IPS-NIHi11 (cell line): ENCODE data around the gene SHISAL1.

Experiments used
- DNase-seq: peaks from one replicate; pipeline ENCODE4 v3.0.0; 2012; ENCODE audit warnings: mixed read lengths, low spot score

SHISAL1 gene

DNA sequence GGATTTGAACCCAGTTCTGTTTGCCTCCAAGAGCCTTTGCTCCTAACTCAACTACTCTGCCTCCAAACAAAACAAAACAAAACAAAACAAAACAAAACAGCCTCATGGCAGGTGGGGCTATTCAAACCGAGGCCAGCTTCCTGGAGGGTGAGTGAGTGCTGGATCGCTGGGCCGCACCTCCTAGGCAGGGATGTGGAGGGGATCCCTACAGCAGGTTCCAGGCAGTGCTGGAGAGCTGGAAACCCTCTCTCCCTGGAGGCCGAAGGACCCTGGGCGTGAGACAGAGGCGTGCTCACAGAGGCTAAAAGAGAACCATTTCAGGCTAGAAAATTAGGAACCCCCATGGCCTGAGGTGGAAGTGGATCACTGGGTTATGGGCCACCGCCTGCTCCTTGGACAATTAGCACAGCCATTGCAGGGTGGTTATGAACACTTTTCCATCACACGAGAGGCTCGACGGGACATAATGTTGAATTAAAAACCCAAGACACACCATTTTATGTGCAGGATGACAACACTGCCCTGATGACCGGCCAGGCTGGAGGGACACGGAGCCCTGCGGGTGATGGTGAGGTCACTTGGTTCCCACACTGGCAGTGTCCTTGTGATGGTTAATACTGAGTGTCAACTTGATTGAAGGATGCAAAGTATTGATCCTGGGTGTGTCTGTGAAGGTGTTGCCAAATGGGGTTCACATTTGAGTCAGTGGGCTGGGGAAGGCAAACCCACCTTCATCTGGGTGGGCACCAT is 35.2 kb downstream of the SHISAL1 start:
- DNase-seq = no peak

DNA sequence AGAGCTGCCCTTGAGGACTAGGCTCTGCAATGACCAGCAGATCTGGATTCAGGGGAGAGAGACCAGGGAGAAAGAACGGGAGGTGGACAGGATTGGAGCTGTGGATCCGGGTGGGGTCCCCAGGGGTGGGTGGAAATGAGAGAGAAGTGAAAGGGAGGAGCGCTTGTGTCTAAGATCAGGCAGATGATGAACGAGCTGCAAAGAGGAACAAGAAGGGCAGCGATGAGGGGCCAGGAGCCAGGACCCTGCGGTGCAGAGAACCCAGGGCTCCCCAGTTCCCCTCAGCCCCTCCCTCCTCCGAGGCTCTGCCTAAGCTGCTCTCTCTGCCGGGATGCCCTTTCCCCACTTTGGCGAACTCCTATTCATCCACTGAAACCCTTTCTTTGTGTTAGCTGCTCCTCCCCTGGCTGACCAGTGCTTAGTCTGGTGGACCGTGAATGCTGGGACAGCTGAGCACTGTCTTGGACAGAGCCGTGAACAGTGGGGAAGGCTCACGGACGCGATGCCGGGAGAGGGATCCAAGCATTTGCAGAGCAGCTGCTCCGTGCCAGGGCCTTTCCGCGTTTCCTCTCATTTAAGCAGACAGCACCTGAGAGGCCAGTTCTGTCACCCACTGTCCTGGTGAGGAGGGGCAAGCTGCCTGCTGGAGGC is 35.9 kb downstream of the SHISAL1 start:
- no peak for DNase-seq

DNA sequence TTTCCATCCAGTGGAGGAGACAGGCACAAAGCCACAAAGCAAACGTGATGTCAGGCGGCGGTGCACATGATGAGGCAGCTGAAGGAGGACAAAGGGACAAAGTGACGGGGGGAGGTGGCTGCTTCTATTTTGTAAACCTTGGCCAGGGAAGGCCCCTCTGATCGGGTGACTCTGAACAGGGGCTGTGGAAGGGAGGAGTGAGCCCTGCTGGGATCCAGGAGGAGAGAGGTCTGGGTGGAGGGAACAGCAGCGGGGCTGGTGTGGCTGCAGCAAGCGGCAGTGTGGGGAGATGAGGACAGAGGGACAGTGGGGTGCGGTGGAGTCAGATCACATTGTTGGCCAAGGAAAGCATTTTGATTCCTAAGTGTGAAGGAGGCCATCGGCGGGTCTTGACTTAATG is 36.7 kb downstream of the SHISAL1 start:
- DNase-seq = no peak

DNA sequence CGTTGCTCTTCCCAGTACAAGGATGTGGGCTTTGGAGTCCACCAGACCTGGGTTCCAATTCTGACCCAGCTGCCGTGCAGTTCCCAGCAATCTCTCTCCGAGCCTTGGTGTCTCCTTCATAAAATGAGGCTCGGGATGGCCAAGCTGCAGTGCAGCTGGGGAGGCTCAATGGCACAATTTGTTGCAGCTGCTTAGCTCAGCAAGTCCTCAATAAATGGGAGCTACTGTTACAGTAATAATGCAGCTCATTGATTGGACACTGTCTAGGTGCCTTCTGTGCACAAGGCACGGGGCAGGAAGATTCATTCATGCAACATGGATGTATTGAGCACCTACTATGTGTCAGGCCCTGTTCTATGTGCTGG is 37.1 kb downstream of the SHISAL1 start:
- no peak for DNase-seq

DNA sequence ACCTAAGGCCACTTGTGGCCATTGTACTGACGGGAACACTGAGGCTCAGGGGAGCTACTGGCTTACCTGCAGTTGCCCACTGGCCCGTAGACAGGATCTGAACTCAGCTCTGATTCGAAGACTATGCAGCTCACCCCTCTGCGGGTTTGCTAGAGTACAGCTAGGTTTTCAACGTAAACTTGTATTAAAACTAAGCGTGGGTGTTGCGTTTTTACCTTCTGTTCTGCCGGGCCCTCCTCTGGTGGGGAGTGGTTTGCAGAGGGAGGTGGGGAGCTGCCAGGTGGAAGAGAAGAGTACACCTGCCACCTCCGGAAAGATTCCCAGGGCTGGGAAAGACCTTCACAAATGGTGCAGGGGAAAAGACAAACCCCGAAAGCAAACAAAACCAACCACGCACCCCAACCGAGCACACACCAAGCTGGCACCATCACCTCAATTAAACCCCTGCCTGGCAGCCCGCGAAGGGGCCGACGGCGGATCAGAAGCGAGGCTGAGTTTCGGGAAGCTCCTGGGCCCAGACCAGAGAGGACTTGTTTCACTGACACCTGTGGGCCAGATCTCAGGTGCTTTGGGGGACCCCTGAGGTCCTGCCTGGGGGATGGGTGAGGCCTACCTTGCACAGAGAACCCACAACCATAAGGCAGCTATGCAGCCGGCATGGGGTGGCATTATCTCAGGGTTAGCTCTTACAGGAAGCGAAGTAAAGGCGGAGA is 37.7 kb downstream of the SHISAL1 start:
- no peak for DNase-seq

DNA sequence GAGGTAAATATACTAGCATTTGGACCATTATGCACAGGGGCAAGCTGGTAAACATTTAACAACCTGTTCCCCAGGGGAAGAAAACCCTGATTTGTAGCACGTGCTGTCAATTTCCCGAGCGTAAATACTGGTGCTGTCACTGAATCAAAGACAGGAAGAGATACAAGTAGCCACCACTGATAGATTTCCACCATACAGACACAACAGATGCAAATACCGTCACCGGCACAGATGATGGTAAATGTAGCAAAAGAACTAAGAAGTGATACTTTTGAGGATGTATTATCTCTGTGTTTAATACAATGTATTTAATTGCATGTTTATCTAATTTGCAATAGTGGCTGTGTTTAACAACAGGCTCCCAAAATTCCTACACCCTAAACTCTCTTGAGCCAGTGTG is 39.6 kb downstream of the SHISAL1 start:
- DNase-seq = no peak

DNA sequence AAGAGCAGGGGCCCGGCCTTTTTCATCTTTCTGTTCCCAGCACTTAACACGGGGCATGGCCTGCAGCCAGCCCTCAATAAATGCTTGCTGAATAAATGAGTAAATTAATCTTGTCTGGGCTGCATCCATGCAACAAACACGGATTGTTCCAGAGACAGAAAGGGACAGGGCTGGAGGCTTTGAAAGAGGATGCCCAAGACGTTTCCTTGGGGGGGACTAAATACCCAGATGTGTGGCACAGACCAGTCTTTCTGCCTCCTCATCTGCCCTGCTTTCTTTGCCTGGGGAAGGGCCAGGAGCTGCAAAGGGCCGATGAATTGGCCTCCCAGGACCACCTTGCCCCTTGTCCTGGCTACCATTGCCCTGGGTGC is 40.4 kb downstream of the SHISAL1 start:
- no peak for DNase-seq

DNA sequence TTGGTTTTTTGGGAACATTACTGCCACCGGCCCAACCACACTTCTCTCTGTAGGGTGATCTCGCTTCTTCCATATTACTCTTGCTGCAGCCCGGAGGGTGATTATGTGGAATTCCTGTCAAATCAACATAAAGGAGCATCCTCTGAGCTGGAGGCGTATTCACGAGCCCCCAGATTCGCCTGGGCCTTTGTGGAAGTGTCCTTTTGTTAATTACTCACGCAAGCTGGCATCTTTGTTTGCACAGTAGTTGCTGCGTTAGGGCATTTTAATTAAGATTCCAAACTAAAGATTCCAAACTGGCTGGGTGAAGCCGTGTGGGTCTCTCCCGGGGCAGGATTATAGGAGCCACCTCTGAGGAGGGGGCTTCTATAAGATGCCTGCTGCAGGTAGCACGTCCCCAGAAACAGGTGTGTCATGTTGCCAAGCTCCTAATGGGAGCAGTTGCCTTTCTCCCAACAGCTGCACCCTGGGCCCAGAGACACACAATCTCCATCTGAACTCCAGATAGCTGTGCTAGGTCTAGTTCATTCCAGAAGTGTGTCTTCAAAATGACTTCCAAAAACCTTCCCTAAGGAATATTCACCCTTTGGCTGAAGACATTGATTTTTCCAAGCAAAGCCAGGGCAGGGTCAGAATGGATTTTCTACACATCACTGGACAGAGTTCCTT is 40.9 kb downstream of the SHISAL1 start:
- no peak for DNase-seq

DNA sequence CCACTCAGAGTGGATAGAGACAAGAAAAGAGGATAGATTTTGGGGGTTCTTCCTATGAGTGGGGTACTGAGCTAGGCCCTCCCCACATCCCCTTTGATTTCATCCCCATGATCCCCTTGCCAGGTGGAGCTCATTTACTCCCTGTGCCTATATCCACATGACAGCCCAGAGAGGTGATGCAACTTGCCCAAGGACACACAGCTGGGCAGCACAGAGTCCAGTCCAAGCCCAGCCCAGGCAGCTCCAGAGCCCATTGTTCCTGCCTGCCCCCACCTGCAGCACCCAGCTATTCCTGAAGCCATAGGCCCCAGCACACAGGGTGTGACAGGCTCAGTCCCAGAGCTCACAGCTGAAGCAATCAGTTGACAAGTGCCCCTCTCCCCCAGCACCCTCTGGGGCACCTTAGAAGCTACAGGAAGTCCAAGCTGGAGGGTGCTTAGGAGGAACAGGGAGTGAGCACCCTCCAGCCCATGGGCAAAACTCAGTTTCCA is 41.7 kb downstream of the SHISAL1 start:
- no peak for DNase-seq

DNA sequence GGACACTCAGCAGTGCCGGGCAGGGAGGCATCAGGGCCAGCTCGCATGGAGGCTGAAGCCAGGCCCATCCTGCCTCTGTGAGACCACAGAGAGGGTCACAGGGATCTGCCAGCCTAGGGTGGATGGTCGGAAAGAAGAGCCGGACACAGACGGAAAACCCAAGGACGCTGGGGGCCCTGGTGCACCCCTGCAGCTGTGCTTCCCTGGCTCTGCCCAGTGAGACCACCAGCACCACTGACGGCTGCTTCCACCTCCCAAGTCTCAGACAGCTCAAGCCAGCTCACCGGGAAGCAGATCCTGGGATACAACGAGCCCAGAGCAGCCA is 42.2 kb downstream of the SHISAL1 start:
- DNase-seq = no peak

DNA sequence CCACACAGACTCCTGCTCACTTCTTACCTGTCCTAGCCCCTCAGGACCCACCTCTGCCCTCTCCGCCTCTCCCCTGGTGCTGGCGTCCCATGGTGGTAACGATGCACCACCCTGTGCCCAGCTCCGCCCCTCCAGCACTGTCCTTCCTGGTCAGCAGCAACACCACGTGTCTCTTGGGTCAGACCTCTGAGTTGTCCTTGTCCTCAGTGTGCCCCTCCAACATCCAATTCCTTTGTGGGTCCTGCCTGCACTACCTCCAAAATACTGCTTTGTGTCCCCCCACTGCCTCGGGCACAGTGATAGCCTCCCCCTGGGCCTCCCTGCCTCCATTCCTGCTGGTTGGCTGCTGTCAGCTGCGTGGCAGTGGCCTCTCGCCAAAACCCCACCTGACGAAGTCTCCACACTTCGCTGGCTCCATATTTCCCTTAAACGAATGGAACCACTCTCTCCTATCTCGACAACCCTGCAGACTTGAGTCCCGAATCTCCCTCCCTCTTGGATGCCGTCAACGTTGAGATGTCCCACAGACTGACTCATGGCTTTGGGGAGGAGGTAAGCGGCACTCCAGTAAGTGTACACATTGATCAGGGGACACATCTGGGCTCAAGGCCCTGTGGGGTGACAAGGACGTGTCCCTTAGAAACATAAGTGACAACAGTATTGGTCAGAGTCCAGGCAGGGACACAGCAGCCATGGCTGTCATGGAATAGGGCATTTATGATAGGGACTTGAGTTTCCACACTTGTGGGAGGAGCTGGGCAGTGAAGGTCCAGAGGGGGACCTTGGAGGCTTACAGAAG is 42.8 kb downstream of the SHISAL1 start:
- no peak for DNase-seq

DNA sequence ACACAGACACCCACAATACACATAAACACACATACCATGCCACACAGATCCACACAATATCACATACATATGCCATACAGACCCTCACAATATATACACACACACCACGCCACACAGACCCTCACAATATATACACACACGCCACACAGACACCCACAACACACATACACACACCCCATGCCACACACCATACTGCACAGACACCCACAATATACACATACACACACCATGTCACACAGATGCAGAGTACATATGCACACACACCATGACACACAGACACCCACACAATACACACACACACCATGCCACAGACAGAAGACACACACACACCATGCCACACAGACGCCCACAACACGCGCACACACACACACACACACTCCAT is 43.6 kb downstream of the SHISAL1 start:
- DNase-seq = no peak

DNA sequence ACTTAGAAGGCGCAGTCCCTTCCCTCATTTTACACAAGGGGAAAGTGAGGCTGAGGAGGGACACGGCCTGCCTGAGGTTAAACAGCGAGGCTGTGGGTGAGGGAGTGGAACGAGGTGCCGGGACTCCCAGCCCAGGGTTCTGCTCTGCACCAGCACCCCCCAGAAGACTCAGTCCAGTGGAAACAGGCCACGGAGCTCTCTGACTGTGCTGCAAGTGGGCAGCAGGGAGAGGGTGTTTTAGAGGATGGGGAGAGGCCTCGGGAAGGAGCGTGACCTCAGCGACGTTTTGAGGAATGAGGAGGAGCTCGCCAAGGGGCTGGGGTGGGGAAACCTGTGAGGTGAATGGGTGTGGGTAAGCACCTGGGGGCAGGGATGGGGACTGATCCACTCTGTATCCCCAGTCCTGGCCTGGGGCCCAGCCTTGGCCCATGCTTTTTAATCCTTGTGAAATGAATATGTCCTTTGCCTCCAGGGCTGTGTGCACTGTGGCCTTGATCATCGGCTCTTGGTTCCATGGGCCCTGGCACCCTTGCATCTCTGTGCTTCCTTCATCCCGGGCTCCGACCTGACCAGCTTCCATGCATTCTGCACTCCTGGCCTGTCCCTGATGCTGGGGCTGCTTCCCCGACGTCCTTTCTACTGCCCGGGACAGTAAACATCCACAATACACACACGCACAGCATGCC is 44.2 kb downstream of the SHISAL1 start:
- no peak for DNase-seq

DNA sequence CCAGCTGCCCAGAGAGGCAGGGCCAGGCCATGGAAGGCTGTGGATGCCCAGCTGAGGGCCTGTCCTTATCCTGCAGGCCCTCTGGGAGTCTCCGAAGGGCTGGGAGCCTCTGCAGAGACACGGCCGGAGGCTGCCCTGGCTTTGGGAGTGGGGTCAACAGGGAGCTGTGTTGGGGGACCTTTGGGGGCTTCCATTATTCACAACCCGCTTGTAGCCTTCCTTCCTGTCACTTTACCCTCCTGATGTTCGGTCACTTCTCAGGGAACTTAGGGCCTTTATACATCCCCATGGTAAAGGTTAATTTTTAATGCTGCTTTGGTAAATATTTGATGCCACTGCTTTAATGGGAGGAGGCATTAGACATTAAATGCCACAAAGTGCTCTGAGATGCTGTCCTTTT is 44.9 kb downstream of the SHISAL1 start:
- DNase-seq = no peak

DNA sequence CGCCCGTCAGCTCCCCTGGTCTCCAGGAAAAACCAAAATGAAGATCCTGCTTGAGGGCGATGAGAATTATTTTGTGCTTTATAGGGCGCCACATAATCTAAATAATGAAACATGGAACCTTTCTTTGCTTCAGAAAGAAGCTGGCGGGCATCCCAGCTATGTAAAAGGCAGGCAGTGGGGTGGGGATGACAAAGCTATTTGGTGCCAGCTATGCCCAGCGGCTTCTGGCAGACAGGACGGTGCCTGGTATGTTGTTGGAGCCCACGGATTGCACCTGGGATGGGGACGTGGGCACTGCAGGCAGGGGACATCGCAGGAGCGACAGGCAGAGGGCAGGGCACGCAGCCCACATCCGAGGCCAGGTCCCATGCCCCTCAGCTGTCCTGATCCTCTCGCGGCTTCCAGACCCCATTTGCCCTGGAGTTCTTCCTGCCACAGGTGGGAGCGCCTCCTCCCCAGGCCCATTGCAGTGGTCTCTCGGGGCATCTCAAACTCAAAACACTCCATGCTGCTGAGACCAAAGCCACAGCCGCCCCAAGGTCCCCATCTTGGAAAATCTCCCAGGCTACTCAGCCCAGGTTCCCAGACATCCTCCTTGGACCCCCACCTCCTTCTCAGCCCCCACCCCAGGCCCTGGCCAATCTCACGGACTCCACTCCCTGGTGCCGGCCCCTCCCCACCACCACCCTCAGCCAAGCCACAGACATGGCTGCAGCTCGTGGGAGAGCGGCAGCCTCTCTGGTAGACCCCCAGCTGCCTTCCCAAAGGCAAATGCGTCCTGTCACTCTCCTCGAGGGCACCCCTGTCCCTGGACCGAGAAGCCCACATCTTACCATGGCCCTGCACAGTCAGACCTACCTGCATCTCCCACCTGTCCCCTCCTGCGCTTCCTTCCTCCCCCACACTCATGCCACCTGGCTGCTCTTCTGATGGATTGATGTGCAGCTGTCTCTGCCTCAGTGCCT is 45.7 kb downstream of the SHISAL1 start:
- DNase-seq = no peak

DNA sequence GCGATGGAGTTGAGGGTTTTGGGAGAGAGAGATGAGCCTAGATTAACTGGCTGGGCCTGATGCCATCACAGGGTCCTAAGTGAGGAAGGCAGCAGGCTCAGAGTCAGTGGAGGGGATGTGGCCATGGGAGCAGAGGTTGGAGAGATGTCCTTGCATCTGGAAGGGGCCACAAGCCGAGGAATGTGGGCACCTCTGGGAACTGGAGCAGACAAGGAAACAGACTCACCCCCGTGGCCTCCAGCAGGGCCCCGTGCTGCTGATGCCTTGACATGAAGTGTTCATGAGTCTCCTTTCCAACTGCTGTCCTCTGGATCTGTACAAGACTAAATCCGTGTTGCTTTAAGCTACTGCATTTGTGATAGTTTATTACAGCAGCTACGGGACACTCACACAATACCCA is 49.2 kb downstream of the SHISAL1 start:
- no peak for DNase-seq

DNA sequence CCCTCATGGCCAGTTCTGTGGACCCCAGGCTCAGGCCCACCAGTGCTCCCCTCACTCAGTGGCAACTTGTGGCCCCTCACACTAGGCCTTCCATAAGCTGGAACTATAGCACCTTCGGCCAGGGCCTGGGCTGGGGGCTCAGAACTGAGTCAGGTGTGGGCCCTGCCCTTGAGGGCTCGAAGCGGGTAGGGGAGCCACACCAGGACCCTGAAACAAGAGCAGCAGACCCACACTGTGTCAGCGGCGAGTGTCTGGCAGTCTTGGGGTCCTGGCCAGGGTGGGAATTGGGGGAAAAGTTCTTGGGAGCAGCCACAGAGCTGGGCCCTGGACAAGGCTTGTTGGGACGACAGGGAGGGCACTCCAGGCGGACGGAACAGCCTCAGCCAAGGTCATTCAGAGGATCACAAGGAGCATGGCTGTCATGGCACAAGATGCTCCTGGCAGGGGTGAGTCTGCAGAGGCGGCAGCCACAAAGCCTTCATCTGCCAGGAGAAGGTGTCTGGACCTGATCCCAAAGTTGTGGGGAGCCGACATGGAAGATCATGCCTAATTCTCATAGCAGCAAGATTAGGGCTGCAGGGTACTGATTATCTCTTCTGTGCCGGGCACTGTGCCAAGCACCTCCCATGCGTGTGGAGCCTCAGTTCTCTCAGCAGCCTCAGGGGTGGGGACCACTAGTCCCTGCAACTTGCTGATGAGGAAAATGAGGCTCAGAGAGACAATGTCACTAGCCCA is 50.7 kb downstream of the SHISAL1 start:
- DNase-seq = no peak

DNA sequence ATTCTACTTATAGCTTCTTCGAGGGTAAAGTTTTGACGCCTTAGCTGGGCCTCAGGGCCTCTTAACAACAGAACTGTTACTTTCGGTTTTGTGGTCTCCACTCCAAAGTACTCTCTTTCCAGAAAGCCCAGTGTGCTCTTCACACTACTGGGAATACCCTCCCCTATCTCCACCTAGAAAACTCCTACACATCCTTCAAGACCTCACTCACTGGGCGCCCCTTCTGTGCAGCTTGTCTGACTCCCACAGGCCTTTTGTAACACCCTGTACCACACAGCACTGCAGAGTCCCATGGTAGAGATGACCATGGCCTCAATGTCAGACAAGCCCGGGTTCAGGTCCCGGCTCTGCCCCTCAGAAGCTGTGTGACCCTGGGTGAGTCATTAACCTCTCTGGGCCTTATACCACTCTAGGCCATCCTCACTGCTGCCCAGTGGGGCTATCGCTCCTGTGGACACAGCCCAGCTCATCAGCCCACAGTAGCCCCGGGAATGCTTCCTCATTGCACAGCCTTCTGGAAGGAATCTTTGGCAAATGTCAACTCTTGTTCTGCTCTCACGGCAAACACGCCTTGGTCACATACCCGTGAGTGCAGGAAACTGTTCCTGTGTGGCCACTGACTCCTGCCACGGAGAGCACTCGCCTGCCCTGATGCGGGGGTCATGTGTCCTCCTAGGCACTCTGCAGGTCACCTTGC is 51.4 kb downstream of the SHISAL1 start:
- DNase-seq = no peak
